Breast epithelium (tissue), 3 donors: ENCODE data around the gene ZFYVE19.

Experiments
- CTCF ChIP-seq, 3 donors: fragments of 450-650 bp; IDR thresholded peaks; one replicate each; pipeline ENCODE4 v1.5.1; 2016 to 2017; ENCODE audit warnings: antibody characterized with exemption in 3 of 3, mild to moderate bottlenecking in 3 of 3, moderate library complexity in 3 of 3
- POLR2A ChIP-seq: fragments of 450-650 bp; IDR thresholded peaks from one replicate; pipeline ENCODE4 v1.6.1; 2016; ENCODE audit warnings: antibody characterized with exemption, mild to moderate bottlenecking, moderate library complexity

- TF ChIP-seq CTCF (IDR thresholded peaks at IDR 0.05) = no peak
- no peak for TF ChIP-seq POLR2A
Observed at GRCh38 chr15:40766194-40766815, 40.6 kb upstream of the ZFYVE19 start.
